GM12872 (cell line): ENCODE data around the gene CACNA1S.

ENCODE experiments used
- CTCF ChIP-seq: IDR thresholded peaks from 3 replicates; pipeline ENCODE4 v1.5.1; 2011; ENCODE audit warnings: low read depth, mild to moderate bottlenecking, low read length, moderate library complexity; ENCODE audit not compliant: insufficient read depth

The CACNA1S gene

GRCh38 chr1:201142849-201143725, 30.9 kb upstream of the CACNA1S start:
- TF ChIP-seq CTCF: no peak

DNA sequence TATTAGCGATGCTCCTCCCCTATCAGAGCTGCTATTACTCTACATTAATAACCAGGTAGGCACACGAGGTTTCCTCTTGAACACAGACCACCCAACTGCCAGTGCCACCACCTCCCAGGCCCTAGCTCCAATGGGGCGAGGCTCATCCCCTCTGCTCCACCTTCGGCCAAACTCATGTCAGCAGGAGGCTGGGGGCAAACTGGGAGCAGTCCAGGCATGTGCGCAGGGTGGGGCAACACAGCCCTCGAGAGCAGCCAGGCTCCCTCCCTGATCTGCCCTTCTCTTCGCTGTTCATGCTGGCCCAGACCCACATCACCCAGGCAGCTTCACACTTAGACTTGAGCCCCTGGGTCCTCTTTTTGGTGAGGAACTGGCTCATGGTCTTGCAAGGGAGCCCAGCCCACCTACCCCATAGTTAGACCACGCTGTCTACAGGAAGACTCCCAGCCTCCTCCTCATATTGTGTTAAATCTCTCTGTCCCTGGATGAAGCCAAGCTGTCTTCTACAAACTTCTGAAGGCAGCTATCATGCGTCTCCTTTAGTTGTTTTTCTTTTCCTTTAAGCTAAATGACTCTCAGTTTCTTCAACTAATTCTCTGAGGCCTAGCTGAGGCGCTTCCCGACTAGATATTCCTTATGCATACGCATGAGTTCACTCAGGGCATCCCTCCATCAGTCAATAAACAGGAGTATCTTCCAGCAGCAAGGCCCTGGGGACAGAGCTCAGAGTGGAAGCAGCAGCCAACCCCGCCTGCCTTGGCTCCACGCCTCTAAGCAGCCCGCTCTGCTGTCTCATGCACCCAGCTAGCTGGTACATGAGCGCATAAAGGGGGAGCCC, 30.0 kb upstream of the CACNA1S start:
- no peak for TF ChIP-seq CTCF

GRCh38 chr1:201141418-201141817, 29.2 kb upstream of the CACNA1S start:
- TF ChIP-seq CTCF: no peak

GRCh38 chr1:201140941-201141260, 28.7 kb upstream of the CACNA1S start:
- TF ChIP-seq CTCF: no peak

- no peak for TF ChIP-seq CTCF
These were observed 28.2 kb upstream of the CACNA1S start for GRCh38 chr1:201140235-201140940.

- TF ChIP-seq CTCF: no peak
These were observed 27.5 kb upstream of the CACNA1S start for GRCh38 chr1:201139756-201140155.

- no peak for TF ChIP-seq CTCF
These were observed 27.1 kb upstream of the CACNA1S start for GRCh38 chr1:201139306-201139705.
